IMR-90 (cell line): ENCODE results near the gene ZNF341.

Experiments used
- CEBPB ChIP-seq: IDR thresholded peaks from 2 replicates; pipeline ENCODE4 v1.6.1; 2012; ENCODE audit warnings: low read depth, low read length, improper control_type of control experiment
- CTCF ChIP-seq: conservative IDR thresholded peaks from 2 replicates; pipeline ENCODE4 v1.5.1; 2012; ENCODE audit warnings: mild to moderate bottlenecking, low read depth, low read length, improper control_type of control experiment
- ELK1 ChIP-seq: fragments of 150-350 bp; IDR thresholded peaks from 2 replicates; pipeline ENCODE4 v1.6.1; 2016; ENCODE audit warnings: low read depth, mild to moderate bottlenecking, low read length, moderate library complexity, borderline replicate concordance
- NFE2L2 ChIP-seq: fragments of 150-350 bp; IDR thresholded peaks from 2 replicates; pipeline ENCODE4 v1.6.1; 2016; ENCODE audit warnings: low read depth, mild to moderate bottlenecking, low read length
- POLR2A ChIP-seq: IDR thresholded peaks from 2 replicates; pipeline ENCODE4 v1.6.1; 2012; ENCODE audit warnings: mild to moderate bottlenecking, low read depth, low read length
- RAD21 ChIP-seq: IDR thresholded peaks from 2 replicates; pipeline ENCODE4 v1.6.1; 2012; ENCODE audit warnings: low read length, improper control_type of control experiment
- SMC3 ChIP-seq: fragments of 150-350 bp; IDR thresholded peaks from 2 replicates; pipeline ENCODE4 v1.6.1; 2016; ENCODE audit warnings: low read depth, mild to moderate bottlenecking, antibody characterized with exemption, low read length, moderate library complexity

GRCh38 chr20:33709905-33710541 is 21.8 kb upstream of the ZNF341 start:
- no peak for TF ChIP-seq CTCF
- no peak for TF ChIP-seq POLR2A
- TF ChIP-seq CEBPB, result no peak
- TF ChIP-seq RAD21, result no peak
- TF ChIP-seq SMC3, result no peak
- TF ChIP-seq NFE2L2, result no peak
- no peak for TF ChIP-seq ELK1
